HG03558 (cell line): ENCODE data around the gene SNX27.

ENCODE experiments used
- ATAC-seq: cut with Tn5 transposase; IDR thresholded peaks from one replicate; pipeline ENCODE4 v1.9.1; 2021; ENCODE audit warnings: moderate number of reproducible peaks; ENCODE audit not compliant: unreplicated experiment; ENCODE audit errors: extremely low read depth

Gene SNX27

DNA sequence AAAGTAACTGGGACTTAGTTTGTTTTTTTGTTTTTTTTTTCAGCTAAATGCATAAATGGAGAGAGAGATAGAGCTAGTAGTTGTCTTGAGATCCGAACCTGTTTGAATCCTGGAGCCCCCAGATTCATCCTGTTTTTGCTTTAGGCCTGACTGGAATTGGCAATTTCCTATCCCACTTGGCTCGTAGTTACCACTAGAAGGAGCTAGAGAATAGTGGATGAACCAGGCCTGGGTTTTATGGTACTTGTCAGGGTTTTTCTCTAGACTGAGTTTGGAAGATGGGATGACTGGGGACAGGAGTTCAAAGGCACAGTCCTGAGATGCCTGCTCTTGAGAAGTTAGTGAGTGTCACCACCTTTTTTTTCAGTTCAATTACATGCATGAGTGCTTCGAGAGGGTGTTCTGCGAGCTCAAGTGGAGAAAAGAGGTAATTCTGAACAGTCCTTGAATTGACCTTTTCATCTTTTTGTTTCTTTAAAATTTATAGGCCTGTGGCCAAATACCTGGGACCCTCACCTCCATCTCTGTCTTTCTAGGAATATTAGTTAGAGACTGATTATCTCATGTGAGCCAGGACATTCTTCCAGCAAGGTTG is 81.3 kb downstream of the SNX27 start:
- ATAC-seq = no peak

DNA sequence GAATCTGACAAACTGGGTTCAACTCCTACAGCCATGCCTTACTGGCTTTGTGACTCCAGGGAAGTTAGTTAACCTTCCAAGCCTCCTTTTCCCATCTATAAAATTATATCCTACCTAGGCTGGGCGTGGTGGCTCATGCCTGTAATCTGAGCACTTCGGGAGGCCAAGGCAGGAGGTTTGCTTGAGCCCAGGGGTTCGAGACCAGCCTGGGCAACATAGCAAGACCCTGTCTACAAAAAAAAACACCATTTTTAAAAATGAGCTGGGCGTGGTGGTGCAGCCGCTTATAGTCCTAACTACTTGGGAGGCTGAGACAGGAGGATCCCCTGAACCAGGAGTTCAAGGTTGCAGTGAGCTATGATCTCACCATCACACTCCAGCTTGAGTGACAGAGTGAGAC is 89.7 kb downstream of the SNX27 start:
- no peak for ATAC-seq

DNA sequence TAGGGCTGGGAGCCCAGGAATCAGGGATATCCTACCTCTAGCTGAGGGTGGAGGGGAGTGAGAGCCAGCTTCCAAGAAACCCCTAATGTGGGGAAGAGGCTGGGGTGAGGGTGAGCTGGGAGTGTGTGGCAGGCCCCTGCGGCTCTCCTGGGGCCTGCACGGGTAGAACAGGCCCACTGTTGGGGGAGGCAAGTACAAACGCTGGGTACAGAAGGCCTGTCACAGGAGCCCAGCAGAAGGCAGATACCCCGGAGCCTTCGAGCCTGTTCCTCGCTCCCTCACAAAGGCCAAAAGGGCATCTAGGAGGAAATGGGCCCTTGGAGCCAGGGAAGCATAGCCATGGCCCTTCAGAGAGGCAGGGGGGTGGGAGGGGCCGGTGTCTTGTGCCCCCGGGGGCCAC is 91.1 kb downstream of the SNX27 start:
- no peak for ATAC-seq

DNA sequence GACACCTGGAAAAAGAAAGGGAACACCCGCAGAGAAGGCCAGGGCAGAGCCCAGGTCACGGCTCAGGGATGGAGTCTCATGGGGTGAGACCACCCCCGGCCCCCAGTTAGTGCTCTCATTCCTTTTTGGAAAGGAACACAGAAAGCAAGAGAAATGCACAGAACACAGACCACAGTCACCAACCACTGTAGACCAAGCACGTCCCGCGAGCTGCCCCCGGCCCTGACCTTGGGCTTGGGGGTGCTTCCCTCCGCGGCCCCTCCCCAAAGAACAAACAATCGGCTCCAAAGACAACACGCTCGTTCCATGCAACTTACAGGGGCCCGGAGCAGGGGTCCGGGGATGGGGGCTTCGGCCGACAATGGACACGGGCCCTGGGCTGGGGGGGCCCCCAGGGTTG is 92.0 kb downstream of the SNX27 start:
- no peak for ATAC-seq

DNA sequence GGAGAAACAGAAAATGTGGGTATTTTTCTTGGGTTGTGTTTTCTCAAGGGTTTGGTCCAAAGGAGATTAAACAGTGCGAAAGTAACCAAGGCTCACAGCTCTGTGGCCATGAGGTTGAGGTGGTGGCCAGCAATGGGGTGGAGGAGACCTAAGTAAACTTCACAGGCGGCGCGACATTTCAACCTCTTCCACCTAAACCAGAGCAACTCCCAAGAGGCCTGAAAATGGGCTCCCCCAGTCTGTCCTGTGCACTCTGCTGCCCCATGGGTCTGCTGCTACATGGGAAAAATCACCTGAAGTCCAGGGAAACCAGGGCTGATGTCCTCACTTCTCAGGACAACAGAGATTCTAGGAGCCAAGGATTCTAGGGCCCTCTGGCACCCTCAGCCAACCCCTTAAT is 92.4 kb downstream of the SNX27 start:
- ATAC-seq = no peak

DNA sequence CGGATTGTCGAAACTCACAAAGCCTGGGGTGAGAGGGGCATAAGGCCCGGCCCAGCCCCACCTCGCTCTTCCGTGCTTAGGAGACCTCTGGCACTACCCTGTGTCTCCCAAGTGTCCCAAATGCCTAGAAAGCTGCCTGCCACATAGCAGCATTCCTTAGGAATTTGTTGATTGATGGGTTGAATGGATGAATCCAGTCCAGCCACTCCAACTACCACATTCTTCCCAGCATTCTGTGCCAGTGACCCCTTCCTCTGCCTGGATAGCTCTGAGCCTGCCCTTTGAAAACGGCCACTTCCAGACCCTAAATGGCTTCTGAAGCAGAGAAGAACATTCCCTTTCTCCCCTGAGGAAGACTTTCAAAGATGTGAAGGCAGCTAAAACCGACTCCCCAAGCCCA is 93.3 kb downstream of the SNX27 start:
- no peak for ATAC-seq

DNA sequence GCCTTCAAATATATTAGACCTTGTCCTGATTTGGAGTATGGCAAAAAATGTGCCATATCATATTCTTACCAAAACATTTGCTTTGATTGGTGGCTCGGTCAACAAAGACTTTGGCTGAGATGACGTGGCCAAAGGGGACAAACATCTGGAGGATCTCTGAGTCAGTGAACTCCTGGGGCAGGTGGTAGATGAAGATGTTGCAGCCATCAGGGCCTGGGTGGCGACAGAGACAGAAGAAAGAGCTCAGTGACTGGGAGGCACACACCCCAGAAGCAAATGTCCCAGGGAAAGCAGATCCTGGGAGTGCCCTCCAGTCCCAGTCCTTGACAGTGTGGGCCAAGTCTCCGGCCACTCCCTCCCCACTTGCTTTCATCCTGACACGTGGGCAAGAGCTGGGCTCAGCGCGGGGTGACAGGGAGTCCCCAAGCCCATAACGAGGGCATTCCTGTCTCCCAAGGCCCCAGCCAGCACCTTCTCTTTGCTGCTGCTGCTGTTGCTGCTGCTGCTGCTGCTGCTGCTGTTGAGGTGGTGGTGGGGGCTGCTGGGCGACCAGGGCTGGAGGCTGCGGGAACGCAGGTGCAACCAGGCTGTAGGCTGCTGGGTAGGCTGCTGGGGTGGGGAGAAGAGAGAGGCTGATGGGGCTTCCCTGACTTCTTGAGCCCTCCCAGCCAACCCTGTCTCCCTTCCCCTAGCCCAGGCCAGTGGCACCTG is 94.1 kb downstream of the SNX27 start:
- ATAC-seq = no peak

DNA sequence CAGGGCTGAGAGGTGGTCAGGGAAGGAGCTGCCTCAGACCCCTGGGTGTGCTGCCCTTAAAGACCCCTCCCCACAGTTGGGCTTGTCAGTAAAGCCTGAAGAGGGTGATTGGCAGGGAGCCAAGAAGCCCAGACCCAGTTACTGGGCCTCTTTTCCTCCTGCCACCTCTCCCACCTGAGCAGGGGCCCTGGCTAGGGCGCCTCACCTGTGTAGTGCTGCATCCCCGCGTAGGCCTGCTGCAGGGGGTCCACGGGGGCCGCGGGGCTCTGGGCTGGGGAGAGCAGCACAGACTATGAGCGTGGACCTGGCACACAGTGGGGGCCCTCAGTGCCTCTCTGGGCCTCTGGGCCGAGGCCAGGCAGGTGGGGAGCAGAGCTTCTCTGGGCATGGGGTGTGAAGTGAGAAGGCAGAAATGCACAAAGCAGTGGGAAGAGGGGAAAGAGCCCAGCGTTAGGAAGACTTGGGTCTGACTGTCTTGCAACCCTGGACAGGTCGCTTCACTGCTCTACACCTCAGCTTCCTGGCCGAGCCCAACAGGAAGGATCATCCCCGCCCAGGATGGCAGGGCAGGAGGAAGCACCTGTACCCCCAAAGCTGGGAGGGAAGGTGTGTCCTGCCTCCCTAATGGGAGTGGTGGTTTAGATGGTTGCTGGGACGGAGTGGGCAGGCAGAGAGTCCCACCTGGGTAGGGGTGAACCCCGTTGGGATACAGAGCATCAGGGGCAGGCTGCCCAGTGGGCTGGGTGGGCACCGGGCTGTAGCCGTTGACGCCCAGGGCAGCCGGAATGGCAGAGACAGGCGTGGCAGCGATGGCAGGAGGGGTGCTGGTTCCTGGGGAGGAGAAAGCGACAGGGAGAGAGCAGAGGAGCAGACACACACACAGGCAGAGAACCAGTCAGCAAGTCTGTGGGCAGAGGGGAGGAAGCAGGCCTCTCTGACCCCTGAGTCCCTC is 94.9 kb downstream of the SNX27 start:
- no peak for ATAC-seq

DNA sequence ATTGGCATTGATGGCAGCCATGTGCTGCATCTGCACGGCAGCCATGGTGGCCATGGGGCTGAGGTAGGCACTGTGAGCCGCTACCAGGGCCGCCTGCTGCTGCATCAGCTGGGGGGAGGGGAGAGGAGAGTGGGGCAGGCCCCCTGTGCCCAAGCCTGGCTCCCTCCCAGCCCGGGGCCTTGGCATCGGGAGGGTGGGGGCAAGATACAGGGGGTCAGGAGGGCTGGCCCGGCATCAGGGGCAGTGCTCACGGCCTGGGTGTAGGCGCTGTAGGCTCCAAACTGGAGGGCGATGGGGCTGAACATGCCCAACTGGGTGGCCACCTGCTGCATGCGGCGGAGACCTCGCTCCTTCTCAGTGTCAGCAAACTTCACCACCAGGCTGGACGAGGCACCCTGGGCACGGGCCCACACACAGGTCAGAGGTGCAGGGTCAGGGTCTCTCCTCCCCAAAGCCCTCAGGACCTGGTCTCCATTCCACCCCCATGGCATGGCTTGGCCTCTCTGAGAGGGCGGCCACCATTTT is 95.8 kb downstream of the SNX27 start:
- no peak for ATAC-seq

DNA sequence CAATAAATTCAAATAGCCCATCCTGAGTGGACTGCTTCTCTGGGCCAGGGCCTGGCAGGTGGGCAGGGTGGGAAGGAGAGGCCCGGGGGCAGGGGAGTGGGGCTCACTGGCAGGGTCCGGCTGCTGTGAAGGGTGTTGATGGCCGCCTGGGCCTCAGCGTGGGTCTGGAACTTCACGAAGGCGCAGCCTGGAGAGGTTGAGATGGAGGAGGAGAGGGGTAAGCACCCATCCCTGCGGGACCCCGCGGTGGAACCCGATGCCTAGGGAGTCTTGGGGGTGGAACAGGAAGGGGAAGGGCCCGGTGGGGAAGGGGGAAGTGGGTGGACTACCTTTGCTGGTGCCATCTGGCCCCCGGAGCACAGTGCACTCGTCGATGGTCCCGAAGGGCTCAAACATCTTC is 97.0 kb downstream of the SNX27 start:
- no peak for ATAC-seq

DNA sequence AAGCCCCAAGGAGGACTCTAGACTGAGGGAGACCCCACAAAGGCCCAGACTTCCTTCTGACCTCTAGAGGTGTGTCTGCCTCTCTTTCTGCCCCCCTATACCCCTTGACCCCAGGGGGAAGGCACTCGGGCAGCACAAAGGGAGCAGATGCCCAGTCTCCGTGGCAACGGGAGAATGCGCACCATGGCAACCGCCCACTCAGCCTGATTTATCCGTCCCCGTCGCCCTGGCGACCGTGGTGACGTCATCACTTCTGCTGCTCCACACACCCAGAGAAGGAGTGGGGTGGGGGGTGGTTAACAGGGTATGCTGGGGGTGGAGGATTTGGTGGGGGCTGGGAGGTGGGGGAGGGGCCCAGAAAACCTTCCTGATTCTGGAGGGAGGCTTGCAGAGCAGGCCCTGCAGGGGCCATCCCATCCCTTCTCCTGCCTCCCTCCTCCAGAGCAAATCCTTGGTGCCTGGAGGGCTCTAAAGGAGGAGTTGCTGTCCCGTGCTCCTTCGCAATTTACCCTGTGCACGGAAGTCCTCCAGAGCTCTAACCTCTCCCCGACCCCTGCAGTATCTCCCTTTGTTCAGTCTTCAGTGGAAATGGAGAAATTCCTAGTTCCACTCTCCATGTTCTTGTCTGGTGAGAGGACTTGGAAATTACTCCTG is 98.5 kb downstream of the SNX27 start:
- no peak for ATAC-seq

DNA sequence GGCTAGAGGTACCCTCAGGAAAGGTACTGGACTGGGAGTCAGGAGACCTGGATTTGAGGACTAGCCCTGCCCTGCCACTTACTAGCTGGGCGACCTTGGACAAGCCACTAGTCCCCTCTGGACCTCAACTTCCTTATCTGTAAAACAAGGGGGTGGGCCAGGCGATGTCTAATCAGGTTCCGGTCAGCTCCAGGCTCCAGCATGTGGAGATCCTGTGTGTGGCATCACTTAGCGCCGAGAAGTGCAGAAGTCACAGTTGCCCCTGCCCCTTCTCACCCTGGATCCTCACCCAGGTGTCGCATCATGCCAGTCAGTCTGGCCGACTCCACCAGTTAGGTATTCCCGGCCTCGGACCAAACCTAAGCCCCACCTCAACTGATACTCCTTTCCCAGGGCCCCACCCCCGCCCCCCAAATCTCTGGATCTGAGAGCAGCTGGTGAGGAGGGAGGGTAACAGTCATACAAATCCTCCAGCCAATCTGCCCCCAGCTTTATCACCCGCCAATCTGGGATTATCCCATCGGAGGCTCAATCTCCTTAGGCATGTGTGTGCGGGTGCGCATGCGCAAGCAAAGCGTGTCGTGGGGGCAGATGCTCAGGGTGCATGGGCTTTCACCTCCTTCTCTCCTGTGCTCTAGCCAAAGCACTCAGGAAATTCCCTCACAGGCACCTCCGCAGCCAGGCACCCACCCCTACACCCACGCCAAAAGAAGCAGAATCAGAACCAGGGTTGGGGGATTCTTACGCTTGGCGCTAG is 99.4 kb downstream of the SNX27 start:
- no peak for ATAC-seq

DNA sequence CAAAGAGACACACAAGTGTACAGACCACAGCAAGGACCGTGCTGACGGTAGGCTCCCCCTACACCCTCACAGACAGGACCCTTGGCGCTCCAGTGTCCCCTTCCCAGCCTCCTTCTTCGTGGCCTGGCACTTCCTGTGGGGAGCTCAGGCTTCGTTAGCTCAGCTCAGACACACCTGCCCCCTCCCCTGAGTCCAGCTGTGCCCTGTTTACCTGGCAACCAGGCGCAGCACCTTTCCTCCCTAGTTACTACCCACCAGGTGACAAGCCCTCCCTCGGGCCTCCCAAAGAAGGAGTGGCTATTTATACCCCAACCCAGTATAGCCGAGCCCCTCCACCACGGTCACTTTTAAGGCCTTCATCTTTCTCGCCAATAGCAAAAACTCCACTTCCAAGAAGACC is 100.1 kb downstream of the SNX27 start:
- ATAC-seq = no peak

DNA sequence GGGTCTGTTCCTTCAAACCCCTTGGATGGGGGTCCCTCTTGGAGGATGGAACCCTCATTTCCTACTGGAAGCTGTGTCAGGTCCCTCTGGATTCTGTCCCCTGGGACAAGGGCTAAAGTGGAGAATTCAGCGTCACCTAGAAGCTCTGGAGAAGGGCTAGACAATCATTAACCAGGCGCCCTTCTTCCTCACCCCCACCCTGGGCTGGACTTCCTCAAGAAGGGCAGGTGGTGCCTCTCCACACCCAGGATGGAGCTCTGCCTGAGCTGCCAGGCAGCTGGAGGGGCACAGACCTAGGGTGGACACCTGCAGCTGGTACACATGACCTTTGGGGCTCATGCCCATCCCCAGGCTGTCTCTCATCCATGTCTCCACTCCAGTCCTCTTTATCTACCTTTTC is 101.2 kb downstream of the SNX27 start:
- no peak for ATAC-seq

DNA sequence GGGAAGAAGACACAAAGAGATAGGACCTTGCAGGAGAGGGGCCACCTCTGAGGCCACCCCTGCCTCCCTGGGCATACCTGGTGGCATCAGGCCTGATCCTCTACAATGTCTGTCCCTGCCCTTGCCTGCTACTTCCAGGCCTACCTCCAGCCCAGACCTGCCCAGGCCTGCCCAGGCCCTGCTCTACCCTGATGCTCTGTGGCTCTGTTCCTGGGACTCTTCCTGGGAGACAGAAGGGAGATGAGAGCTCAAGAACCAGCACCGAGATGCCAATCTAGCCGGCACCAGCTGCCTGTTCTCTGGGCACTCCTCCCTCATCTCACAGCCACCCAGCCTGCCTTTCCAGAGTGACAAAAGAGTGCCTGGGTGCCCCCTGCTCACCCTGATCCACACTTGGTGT is 102.0 kb downstream of the SNX27 start:
- ATAC-seq = no peak

DNA sequence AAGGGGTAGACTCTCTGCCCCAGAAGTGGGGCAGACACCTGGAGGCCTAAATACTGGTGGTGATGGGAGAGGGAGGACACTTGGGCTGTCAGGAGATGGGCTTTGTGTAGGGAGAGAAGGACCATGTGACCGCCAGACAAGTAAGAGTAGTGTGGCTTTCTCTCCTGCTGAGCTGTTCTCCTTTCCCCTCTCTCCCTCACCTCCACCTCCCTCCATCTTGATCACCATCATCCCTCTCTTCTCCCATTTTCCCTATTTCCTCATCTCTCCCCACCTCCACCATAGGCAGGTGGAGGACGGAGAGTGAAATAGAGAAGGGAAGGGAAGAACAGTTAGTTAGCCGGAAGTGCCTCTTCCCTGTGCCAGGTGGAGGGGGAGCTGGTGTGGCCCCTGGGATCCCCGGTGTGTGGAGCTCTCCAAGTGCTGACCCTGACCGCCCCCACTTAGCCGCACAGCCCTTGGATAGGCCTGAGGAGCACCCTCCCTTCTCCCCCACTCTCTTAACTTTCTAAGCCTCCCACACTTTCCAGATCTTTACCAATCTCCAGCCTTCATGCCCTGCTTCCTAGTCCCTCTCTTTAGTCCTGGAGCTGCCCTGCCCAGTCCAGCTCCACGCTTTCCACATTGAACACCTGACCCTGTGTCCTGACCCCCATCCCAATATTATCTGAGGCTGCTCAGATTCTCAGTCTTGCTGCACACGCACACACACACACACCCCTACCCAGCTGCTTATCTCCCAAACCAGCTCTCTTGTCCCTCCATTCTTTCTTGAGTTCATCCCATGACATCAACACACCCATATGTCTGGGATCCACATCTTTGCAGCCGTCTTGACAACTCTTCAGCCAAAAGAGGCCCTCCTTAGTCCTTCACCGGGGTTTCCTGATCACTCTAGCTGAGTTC is 103.2 kb downstream of the SNX27 start:
- ATAC-seq = no peak

DNA sequence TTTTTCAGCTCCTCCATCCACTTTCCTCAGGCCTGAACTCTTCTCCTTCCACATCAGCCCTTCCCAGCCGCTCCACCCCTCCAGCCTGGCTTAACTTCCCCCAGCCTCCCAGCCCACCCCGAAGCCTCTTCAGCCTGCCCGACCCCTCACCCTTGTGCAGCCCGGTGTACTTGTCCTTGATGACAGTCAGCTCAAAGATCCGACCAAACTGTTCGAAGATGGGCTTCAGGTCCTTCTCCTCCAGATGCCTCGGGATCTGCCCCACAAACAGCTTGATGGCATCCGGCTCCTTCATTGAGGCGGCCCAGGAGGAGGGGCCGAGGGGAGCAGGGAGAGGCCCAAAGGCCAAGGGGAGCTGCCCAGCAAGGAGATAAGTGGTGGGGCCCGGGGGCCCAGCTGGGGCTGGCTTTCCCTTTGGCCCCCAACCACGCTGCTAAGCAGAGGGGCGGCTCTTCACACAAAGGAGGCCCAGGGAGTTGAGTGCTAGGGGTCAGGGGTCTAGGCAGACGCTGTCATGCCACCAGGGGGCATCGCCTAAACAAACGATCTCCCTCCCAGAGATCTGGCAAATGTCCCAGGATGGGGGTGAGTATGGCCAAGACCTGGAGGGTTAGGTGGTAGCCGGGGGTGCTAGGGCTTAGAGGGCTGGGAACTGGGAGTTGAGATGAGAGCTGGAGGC is 104.0 kb downstream of the SNX27 start:
- ATAC-seq = no peak

DNA sequence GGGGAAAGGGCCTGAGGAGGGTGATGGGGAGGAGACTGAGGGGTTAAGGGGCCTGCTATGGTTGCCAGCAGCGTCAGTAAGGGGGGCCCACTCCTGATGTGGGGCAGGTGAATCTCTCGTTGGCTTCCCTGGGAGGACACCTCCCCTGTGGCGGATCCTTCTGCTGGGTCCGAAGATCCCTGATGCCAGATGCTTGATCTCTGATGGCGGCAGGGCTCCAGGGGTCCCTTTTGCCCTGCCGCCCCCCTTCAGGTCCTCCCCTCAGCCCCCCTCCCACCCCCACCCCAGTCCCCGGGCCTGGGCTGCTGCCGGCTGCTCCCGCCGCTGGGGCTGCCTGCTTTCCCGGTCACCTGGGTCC is 104.5 kb downstream of the SNX27 start:
- no peak for ATAC-seq
